Fibroblast of skin of scalp (primary cell): ENCODE measurements around the gene PRIMA1.

Experiments
- DNase-seq: peaks from one replicate; pipeline ENCODE4 v3.0.0-alpha.2; 2013

Gene PRIMA1

DNA sequence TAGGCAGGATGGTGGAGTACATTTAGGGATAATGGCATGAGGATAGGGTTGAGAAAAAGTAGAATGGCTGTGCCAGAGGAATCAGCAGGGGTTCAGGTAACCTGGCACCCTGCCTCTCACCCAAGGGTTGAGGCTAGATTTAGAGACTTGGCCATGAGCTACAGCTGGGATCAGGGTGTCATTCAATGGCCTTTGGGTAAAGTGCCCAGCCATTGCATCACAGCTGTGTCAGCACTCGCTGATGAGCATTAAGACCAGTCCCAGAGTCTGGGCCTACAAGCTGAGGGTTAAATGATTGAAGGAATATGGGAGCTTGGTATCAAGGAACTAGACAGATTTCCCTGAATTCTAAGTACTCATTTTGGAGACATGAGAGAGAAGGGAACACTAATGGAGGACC, 113.9 kb downstream of the PRIMA1 start:
- no peak for DNase-seq

DNA sequence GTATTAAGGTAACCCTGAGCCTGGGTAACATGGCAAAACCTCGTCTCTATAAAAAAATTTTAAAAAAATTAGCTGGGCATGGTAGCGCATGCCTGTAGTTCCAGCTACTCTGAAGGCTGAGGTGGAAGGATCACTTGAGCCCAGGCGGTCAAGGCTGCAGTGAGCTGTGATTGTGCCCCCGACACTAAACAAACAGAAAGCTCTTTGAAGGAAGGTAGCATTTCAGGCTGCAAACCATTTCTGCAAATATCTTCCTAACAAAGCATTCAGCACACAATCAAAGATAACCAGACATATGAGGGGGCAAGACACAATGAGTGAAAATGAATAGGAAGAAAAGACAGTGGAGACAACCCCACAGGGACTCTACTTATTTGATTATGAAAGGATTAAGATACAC, 118.7 kb downstream of the PRIMA1 start:
- DNase-seq, result no peak
